OCI-LY7 (cell line): ENCODE results near the gene KLF2. TPM values are rescaled to one million over a fixed set of nuclear protein-coding genes. Genes with fewer than 3 reads are reported as not detected.

ENCODE experiments used
- BruUV-seq: library from RNA; stranded (reverse); fragments of 400-500 nt; replicated peaks from 2 replicates; lab custom pipeline; 2021; lab: Mats Ljungman, UMichigan
- CTCF ChIA-PET: fragments of 300-600 bp; sonication (Branson Sonifier 250); formaldehyde crosslinking; loops from one replicate; lab custom pipeline; 2022; ENCODE audit warnings: antibody characterized with exemption; ENCODE audit not compliant: unreplicated experiment; lab: Charles Lee
- POLR2A ChIA-PET: fragments of 300-600 bp; sonication (Branson Sonifier 250); formaldehyde crosslinking; loops from one replicate; lab custom pipeline; 2022; ENCODE audit warnings: antibody characterized with exemption; lab: Charles Lee
- DNase-seq: peaks from one replicate; pipeline ENCODE4 v3.0.0-alpha.2; 2015; ENCODE audit warnings: low spot score
- H2AFZ ChIP-seq: fragments of 200-600 bp; sonication (generic), shearing (Covaris generic); 2 replicates; pipeline ENCODE4 v1.6.1; 2014; ENCODE audit warnings: mild to moderate bottlenecking, antibody characterized with exemption, low read length, moderate library complexity
- H3K27ac ChIP-seq: fragments of 200-600 bp; sonication (generic); 2 replicates; pipeline ENCODE4 v1.5.1; 2014; ENCODE audit warnings: mixed run types, low read depth, mild to moderate bottlenecking, moderate library complexity, low read length, inconsistent platforms; ENCODE audit not compliant: poor library complexity, severe bottlenecking
- H3K36me3 ChIP-seq: fragments of 200-600 bp; sonication (generic); 2 replicates; pipeline ENCODE4 v1.6.1; 2014; ENCODE audit warnings: mild to moderate bottlenecking, antibody characterized with exemption, low read length, moderate library complexity, mixed read lengths; ENCODE audit not compliant: insufficient read depth
- H3K4me1 ChIP-seq: fragments of 200-600 bp; sonication (generic); 2 replicates; pipeline ENCODE4 v1.5.1; 2014; ENCODE audit warnings: mild to moderate bottlenecking, low read length; ENCODE audit not compliant: insufficient read depth, poor library complexity, severe bottlenecking
- H3K4me2 ChIP-seq: fragments of 200-600 bp; sonication (generic); 2 replicates; pipeline ENCODE4 v1.6.1; 2014; ENCODE audit warnings: mild to moderate bottlenecking, low read length
- H3K4me3 ChIP-seq: fragments of 200-600 bp; sonication (generic); 2 replicates; pipeline ENCODE4 v1.5.1; 2014; ENCODE audit warnings: mild to moderate bottlenecking, low read depth, low read length; ENCODE audit not compliant: poor library complexity, severe bottlenecking
- H3K79me2 ChIP-seq: fragments of 200-600 bp; sonication (generic); 2 replicates; pipeline ENCODE4 v1.6.1; 2016; ENCODE audit warnings: low read depth, mild to moderate bottlenecking, low read length, moderate library complexity, mixed read lengths; ENCODE audit not compliant: insufficient read depth
- H3K9me2 ChIP-seq: fragments of 200-600 bp; sonication (generic); 2 replicates; pipeline ENCODE4 v1.6.1; 2016; ENCODE audit warnings: mild to moderate bottlenecking, low read length, mixed read lengths; ENCODE audit not compliant: insufficient read depth
- H3K9me3 ChIP-seq: fragments of 200-600 bp; sonication (generic); 2 replicates; pipeline ENCODE4 v1.6.1; 2014; ENCODE audit warnings: mild to moderate bottlenecking, mixed run types, low read length, mixed read lengths
- H4K20me1 ChIP-seq: fragments of 200-600 bp; sonication (generic); 2 replicates; pipeline ENCODE4 v1.6.1; 2014; ENCODE audit warnings: mild to moderate bottlenecking, antibody characterized with exemption, low read length, moderate library complexity, mixed read lengths; ENCODE audit not compliant: insufficient read depth
- CTCF ChIP-seq: fragments of 200-600 bp; sonication (generic); conservative IDR thresholded peaks from 2 replicates; pipeline ENCODE4 v1.5.1; 2014; ENCODE audit warnings: mild to moderate bottlenecking, antibody characterized with exemption, low read length, moderate library complexity, mixed read lengths
- EZH2phosphoT487 ChIP-seq: fragments of 200-600 bp; sonication (generic); IDR thresholded peaks from 2 replicates; pipeline ENCODE4 v1.6.1; 2018; ENCODE audit warnings: low read depth, borderline replicate concordance, mild to moderate bottlenecking, mixed run types, antibody characterized with exemption, low read length, moderate library complexity, mixed read lengths
- intact Hi-C: fragments of 100-400 bp; cut with micrococcal nuclease; formaldehyde crosslinking; loops from one replicate; pipeline ENCODE4 v1.10.0; 2022; ENCODE audit not compliant: unreplicated experiment
- total RNA-seq, 2 experiments: library from RNA; depleted of rRNA in 1 of 2; stranded (reverse); fragments of >200 nt in 1 of 2; shearing (Covaris generic) in 1 of 2; gene quantifications; 2 replicates each; pipeline ENCODE4 v1.2.3, GENCODE V29; 2014 to 2022

KLF2 gene
- total RNA-seq, 2 experiments from 2014 or later = 6.2 to 8.6 TPM

- no peak for TF ChIP-seq CTCF
- Histone ChIP-seq H3K4me1 (peaks cover 63% of the 10 kb centered on the region), H3K27ac (peak overlapping the region; percentile 86), H3K36me3 (peaks cover 38% of the 10 kb centered on the region), H3K79me2 (no peaks in the 10 kb centered on the region), H2AFZ (no peak overlapping the region), H3K4me3 (peak overlapping the region; percentile 51), H4K20me1 (peaks cover 3% of the 10 kb centered on the region; the same call in 1 of the 2 replicates), H3K9me2 (no peaks in the 10 kb centered on the region), H3K9me3 (no peaks in the 10 kb centered on the region), H3K4me2 (peak overlapping the region; percentile 69)
- intact Hi-C loops = no loop called here
- ChIA-PET CTCF (interaction anchor here (0.7 to 1.4 kb wide), 3 partner anchors 10 to 70 kb away, joined by 3 to 8 read pairs (median 4); no protein-coding TSS in a partner anchor), POLR2A (interaction anchor here (1.0 to 1.4 kb wide), 2 partner anchors 33 to 118 kb away, joined by 3 to 4 read pairs; no protein-coding TSS in a partner anchor)
- no TSS peak for BruUV-seq
- DNase-seq = no peak
Observed at GRCh38 chr19:16372065-16372915, 47.7 kb downstream of the KLF2 start.

- peaks cover 55% of the 10 kb centered on the region for H3K4me1 ChIP-seq
- peak overlapping the region; percentile 86 for H3K27ac ChIP-seq
- TF ChIP-seq CTCF = no peak
- TF ChIP-seq EZH2phosphoT487 = no peak
- H3K79me2 ChIP-seq = no peaks in the 10 kb centered on the region
- intact Hi-C loops = no loop called here
- H2AFZ ChIP-seq = no peak overlapping the region
- DNase-seq = no peak
- ChIA-PET POLR2A (interaction anchor here (1.1 kb wide), 1 partner anchor 9 kb away, joined by 4 read pairs; no protein-coding TSS in a partner anchor), CTCF (interaction anchor here (0.7 kb wide), 1 partner anchor 10 kb away, joined by 4 read pairs; no protein-coding TSS in a partner anchor)
- H3K4me2 ChIP-seq = no peak overlapping the region
- H3K9me3 ChIP-seq = no peaks in the 10 kb centered on the region
- no peak overlapping the region for H3K4me3 ChIP-seq
- peaks cover 3% of the 10 kb centered on the region; the same call in 1 of the 2 replicates for H4K20me1 ChIP-seq
- peaks cover 42% of the 10 kb centered on the region for H3K36me3 ChIP-seq
- BruUV-seq = no TSS peak
- no peaks in the 10 kb centered on the region for H3K9me2 ChIP-seq
Observed at GRCh38 chr19:16373079-16373478, 48.5 kb downstream of the KLF2 start.
